Ovary (tissue), 3 donors: ENCODE results near the gene RAB39A.

Source experiments
- CTCF ChIP-seq, 3 donors: fragments of 450-650 bp in 2 of 3; fragments of 200-600 bp in 1 of 3; IDR thresholded peaks; one replicate each; pipeline versions ENCODE4 v1.5.1 to v1.8.0; 2016 to 2022; ENCODE audit warnings: antibody characterized with exemption in 3 of 3, mild to moderate bottlenecking in 1 of 3
- POLR2A ChIP-seq: fragments of 450-650 bp; IDR thresholded peaks from one replicate; pipeline ENCODE4 v1.6.1; 2017; ENCODE audit warnings: antibody characterized with exemption, mild to moderate bottlenecking, moderate library complexity
- donor health status: DM: no; HTN: no; CAD: no.

- TF ChIP-seq CTCF (IDR thresholded peaks at IDR 0.05) = no peak
- no peak for TF ChIP-seq POLR2A
These were observed 689 bp upstream of the RAB39A start for GRCh38 chr11:107927559-107927958.
